Measurements from ENCODE around the gene CCDC83. TPM values are rescaled to one million over a fixed set of nuclear protein-coding genes. Genes with fewer than 3 reads are reported as not detected.
"Not testable (repeated sequence)": the region's sequence is repeated elsewhere in the genome, so short reads cannot be mapped to it uniquely, and the experiment has no call there.

CCDC83 gene
- total RNA-seq, 1 donor from 2014 or later = not detected

- DNase-seq (ENCODE audit: extremely low read depth, low read depth, low spot score) = no peak
Measured at GRCh38 chr11:85835263-85835662, 19.9 kb upstream of the CCDC83 start.

GRCh38 chr11:85835729-85836128, 19.5 kb upstream of the CCDC83 start:
- DNase-seq (ENCODE audit: extremely low read depth, low read depth, low spot score) = no peak

GRCh38 chr11:85840932-85841331, 14.3 kb upstream of the CCDC83 start:
- DNase-seq (ENCODE audit: extremely low read depth, low read depth, low spot score) = not testable (repeated sequence)

GRCh38 chr11:85843929-85844328, 11.3 kb upstream of the CCDC83 start:
- no peak for DNase-seq (ENCODE audit: extremely low read depth, low read depth, low spot score)

- no peak for DNase-seq (ENCODE audit: extremely low read depth, low read depth, low spot score)
Measured at GRCh38 chr11:85844439-85845123, 10.6 kb upstream of the CCDC83 start.

- no peak for DNase-seq (ENCODE audit: extremely low read depth, low read depth, low spot score)
Measured at GRCh38 chr11:85845124-85845631, 10.0 kb upstream of the CCDC83 start.

GRCh38 chr11:85847436-85847835, 7.7 kb upstream of the CCDC83 start:
- no peak for DNase-seq (ENCODE audit: extremely low read depth, low read depth, low spot score)

GRCh38 chr11:85848006-85848405, 7.2 kb upstream of the CCDC83 start:
- no peak for DNase-seq (ENCODE audit: extremely low read depth, low read depth, low spot score)

- DNase-seq (ENCODE audit: extremely low read depth, low read depth, low spot score) = no peak
Measured at GRCh38 chr11:85848556-85848955, 6.6 kb upstream of the CCDC83 start.

- not testable (repeated sequence) for DNase-seq (ENCODE audit: extremely low read depth, low read depth, low spot score)
Measured at GRCh38 chr11:85852754-85853153, 2.4 kb upstream of the CCDC83 start.

- not testable (repeated sequence) for DNase-seq (ENCODE audit: extremely low read depth, low read depth, low spot score)
Measured at GRCh38 chr11:85853541-85853940, 1.6 kb upstream of the CCDC83 start.

- DNase-seq (ENCODE audit: extremely low read depth, low read depth, low spot score) = no peak
Measured at GRCh38 chr11:85854212-85854556, 999 bp upstream of the CCDC83 start.

- DNase-seq (ENCODE audit: extremely low read depth, low read depth, low spot score) = peak; percentile 54
Measured at GRCh38 chr11:85854557-85855340, 434 bp upstream of the CCDC83 start.

GRCh38 chr11:85857098-85857497, 1.9 kb downstream of the CCDC83 start:
- DNase-seq (ENCODE audit: extremely low read depth, low read depth, low spot score) = no peak

- DNase-seq (ENCODE audit: extremely low read depth, low read depth, low spot score) = not testable (repeated sequence)
Measured at GRCh38 chr11:85859541-85859940, 4.4 kb downstream of the CCDC83 start.

GRCh38 chr11:85863855-85864254, 8.7 kb downstream of the CCDC83 start:
- no peak for DNase-seq (ENCODE audit: extremely low read depth, low read depth, low spot score)

GRCh38 chr11:85866137-85866827, 11.1 kb downstream of the CCDC83 start:
- no peak for DNase-seq (ENCODE audit: extremely low read depth, low read depth, low spot score)

- DNase-seq (ENCODE audit: extremely low read depth, low read depth, low spot score) = no peak
Measured at GRCh38 chr11:85867751-85868150, 12.6 kb downstream of the CCDC83 start.

GRCh38 chr11:85869781-85870180, 14.6 kb downstream of the CCDC83 start:
- no peak for DNase-seq (ENCODE audit: extremely low read depth, low read depth, low spot score)

- no peak for DNase-seq (ENCODE audit: extremely low read depth, low read depth, low spot score)
Measured at GRCh38 chr11:85874265-85874664, 19.1 kb downstream of the CCDC83 start.

GRCh38 chr11:85875505-85875904, 20.3 kb downstream of the CCDC83 start:
- DNase-seq (ENCODE audit: extremely low read depth, low read depth, low spot score) = no peak

Data from glomerular endothelial cell (primary cell).